GM12878 (cell line): ENCODE measurements around the gene RACK1.

Experiments
- CBFB ChIP-seq: IDR thresholded peaks from 2 replicates; pipeline ENCODE4 v1.6.1; 2016; ENCODE audit warnings: antibody characterized with exemption, low read depth
- CTCF ChIP-seq, 3 experiments: IDR thresholded peaks in 2 of 3; conservative IDR thresholded peaks in 1 of 3; 2 replicates each; pipeline ENCODE4 v1.5.1; 2011; ENCODE audit warnings: low read depth in 3 of 3, low read length in 3 of 3, mild to moderate bottlenecking in 3 of 3, control low read depth in 2 of 3, moderate library complexity in 2 of 3, inconsistent platforms in 1 of 3, mixed read lengths in 1 of 3; ENCODE audit not compliant: control insufficient read depth in 2 of 3, insufficient read depth in 1 of 3; ENCODE audit errors: extremely low read depth in 1 of 3
- EZH2 ChIP-seq: IDR thresholded peaks from 2 replicates; pipeline ENCODE4 v1.6.1; 2012; ENCODE audit warnings: low read depth, mild to moderate bottlenecking, control low read depth, inconsistent platforms, low read length, borderline replicate concordance; ENCODE audit not compliant: control insufficient read depth
- REST ChIP-seq: IDR thresholded peaks from 2 replicates; pipeline ENCODE4 v1.6.1; 2012; ENCODE audit warnings: mild to moderate bottlenecking, low read depth, low read length
- SMAD1 ChIP-seq: fragments of 450-650 bp; IDR thresholded peaks from 2 replicates; pipeline ENCODE4 v1.6.1; 2018; ENCODE audit warnings: mild to moderate bottlenecking, low read depth; ENCODE audit not compliant: partially characterized antibody
- USF2 ChIP-seq: IDR thresholded peaks from 2 replicates; pipeline ENCODE4 v1.6.1; 2011; ENCODE audit warnings: low read depth, low read length, improper control_type of control experiment, borderline replicate concordance
- ZBED1 ChIP-seq: IDR thresholded peaks from 2 replicates; pipeline ENCODE4 v1.6.1; 2016; ENCODE audit warnings: borderline replicate concordance
- ZBTB11 ChIP-seq: fragments of 450-650 bp; formaldehyde crosslinking; IDR thresholded peaks from 2 replicates; pipeline ENCODE4 v1.5.0; 2022; ENCODE audit warnings: mild to moderate bottlenecking, missing genetic modification characterization
- ZNF592 ChIP-seq: fragments of 450-650 bp; IDR thresholded peaks from 2 replicates; pipeline ENCODE4 v1.6.1; 2017; ENCODE audit warnings: mild to moderate bottlenecking, moderate library complexity

- TF ChIP-seq CTCF (IDR thresholded peaks at IDR 0.05 in 2 of 3, conservative IDR thresholded peaks at IDR 0.05 in 1 of 3; ENCODE audit: control insufficient read depth in 2 of 3, extremely low read depth in 1 of 3, insufficient read depth in 1 of 3, low read depth in 3 of 3, low read length in 3 of 3) (no peak), ZNF592 (no peak), SMAD1 (no peak), EZH2 (no peak), ZBED1 (no peak), REST (no peak), USF2 (no peak), ZBTB11 (no peak), CBFB (no peak)
Observed at GRCh38 chr5:181204113-181204825, 39.4 kb downstream of the RACK1 start.
